Inferior parietal cortex (tissue), 1 donor: ENCODE data around the gene CLTCL1.
"Not testable (repeated sequence)": the region's sequence is repeated elsewhere in the genome, so short reads cannot be mapped to it uniquely, and the experiment has no call there.

Experiments
- DNase-seq: peaks from one replicate; pipeline ENCODE4 v3.0.0-alpha.2; 2016; ENCODE audit errors: extremely low spot score

CLTCL1 gene

GRCh38 chr22:19291580-19292457, at the start of gene CLTCL1:
TSS of gene CLTCL1 (minus strand) at chr22:19291719. CDS start at chr22:19291641, 78 bp downstream.
- peak; percentile 62 for DNase-seq

DNA sequence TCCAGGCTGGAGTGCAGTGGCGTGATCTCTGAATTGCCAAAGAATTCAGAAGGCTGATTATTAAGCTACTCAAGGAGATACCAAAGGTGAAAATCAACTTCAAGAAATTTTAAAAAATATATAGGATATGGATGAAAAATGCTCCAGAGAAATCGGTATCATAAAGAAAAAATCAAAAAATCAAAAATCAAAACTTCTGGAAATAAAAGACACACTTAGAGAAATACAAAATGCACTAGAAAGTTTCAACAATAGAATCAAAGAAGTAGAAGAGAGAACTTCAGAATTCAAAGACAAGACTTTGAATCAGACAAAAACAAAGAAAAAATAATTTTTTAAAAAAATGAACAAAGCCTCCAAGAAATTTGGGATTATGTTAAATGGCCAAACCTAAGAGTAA, 45.6 kb upstream of the CLTCL1 start:
- DNase-seq = no peak

DNA sequence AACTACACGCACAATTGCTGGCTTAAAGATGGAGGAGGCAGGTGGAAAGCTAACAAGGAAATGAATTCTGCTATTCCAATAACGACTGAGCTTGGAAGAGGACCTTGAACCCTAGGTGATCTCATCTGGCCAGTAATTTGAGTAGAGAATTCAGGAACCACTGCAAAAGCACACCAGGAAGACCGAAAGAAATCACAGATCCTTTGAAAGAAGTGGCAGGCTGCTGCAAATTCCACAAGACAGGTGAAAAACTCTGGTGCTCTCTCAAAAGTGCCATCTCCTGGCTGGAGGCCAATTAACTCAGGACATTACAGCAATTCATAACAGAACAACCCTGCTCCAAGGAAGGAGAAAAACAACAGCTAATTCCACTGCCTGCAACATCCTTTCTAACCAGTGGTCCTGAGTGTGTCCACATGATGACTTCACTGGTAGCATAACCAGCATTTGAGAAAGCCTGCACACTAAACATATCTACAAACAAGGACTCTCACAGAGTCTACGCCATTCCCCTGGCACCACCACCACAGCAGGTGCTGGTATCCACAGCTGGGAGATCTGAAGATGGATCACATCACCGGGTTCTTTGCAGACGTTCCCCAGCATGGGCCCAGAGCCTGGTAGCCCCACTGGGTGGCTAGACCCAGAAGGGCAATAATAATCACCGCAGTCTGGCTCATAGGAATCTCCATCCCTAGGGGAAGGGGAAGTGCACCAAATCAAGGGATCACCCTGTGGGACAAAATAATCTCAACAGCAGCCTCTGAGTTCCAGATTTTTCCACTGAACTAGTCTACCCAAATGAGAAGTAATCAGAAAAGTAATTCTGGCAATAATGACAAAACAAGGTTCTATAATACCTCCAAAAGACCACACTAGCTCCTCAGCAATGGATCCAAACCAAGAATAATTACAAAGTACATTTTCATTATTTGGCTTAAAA, 44.9 kb upstream of the CLTCL1 start:
- no peak for DNase-seq

DNA sequence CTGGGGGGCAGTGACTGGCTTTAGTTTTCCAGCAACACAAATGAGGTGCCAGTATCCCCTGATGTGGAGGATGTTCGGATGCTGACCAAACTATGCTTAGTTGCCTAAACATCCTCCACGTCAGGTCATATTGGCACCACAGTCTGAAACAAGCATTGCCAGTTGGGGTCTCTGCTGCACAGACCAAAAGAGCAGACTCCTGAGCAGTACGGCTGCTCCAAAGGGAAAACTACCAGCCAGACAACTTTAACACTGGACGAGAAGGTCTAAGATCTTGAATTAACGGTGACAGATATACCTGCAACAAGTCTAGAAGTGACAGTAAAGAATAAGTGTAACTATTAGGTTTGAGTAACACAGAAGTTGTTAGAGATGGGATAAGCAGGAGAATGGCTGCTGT, 40.5 kb upstream of the CLTCL1 start:
- DNase-seq = no peak

DNA sequence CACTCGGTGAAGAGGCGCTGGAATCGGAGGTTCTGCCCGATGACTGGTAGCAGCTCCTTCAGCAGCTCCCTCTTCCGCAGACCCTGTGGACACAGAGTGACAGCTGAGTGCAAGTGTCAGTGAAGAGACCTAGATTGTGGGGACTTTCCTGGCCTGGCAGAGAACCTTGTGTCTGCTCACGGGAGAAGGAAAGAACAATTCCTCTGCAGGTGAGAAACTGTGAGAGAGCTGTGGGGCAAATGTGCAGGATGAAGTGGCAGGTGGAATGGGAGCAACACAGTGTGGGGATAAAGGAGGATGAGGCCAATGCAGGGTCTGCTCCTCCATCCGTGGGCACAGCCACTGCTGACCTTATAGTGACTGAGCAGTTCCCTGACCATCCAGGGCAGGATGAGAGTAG, 40.0 kb upstream of the CLTCL1 start:
- DNase-seq = no peak

- no peak for DNase-seq
Observed at GRCh38 chr22:19330865-19331418, 39.4 kb upstream of the CLTCL1 start.

DNA sequence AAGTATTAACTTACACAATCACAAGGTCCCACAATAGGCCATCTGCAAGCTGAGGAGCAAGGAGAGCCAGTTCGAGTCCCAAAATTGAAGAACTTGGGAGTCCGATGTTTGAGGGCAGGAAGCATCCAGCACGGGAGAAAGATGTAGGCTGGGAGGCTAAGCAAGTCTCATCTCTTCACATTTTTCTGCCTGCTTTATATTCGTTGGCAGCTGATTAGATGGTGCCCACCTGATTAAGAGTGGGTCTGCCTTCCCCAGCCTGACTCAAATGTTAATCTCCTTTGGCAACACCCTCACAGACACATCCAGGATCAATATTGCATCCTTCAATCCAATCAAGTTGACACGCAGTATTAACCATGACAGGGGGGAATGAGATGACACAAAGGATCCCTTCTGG, 38.7 kb upstream of the CLTCL1 start:
- not testable (repeated sequence) for DNase-seq

DNA sequence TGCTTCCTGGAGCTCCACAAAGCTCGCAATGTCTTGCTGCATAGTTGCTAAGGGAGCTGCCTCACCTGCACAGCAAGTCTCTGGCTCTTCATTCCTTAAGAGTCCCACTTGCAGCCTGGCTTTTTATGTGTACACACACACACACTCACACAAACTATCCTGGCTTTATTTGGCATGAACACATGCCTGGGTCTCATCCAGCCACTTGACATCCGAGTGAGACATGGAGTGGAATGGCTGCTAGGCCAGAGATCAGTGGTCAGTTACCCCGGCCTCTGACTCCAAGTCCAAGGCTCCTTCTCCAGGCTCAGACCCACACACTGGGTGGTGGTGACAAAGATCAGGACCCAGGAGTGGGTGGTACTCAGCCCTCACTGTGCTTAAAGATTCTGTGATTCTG, 37.9 kb upstream of the CLTCL1 start:
- DNase-seq = no peak

- no peak for DNase-seq
Observed at GRCh38 chr22:19325296-19325948, 33.9 kb upstream of the CLTCL1 start.

DNA sequence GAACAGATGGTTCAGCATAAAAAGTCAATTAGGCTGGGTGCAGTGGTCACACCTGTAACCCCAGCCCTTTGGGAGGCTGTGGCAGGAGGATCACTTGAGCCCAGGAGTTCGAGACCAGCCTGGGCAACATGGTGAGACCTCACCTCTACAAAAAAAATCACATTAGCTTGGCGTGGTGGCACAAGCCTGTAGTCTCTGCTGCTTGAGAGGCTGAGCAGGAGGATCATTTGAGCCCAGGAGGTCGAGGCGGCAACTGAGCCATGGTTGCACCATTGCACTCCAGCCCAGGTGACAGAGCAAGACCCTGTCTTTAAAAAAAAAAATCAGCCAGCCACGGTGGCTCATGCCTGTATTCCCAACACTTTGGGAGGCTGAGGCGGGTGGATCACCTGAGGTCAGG, 31.9 kb upstream of the CLTCL1 start:
- not testable (repeated sequence) for DNase-seq

DNA sequence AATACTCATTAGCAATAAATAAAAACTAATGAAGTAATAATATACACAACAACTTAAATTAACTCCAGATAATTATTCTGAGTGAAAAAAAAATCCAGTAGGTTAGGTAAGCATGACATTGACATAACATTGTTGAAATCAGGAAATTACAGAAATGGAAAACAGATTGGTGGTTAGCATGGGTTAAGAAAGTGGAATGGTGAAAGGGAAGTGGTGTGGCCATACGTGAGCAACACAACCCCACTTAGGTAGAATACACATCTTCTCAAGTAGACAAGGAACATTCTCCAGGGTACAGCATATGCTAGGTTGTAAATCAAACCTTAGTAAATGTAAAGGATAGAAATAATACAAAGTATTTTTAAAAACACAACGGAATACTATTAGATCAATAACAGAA, 30.2 kb upstream of the CLTCL1 start:
- DNase-seq = no peak

DNA sequence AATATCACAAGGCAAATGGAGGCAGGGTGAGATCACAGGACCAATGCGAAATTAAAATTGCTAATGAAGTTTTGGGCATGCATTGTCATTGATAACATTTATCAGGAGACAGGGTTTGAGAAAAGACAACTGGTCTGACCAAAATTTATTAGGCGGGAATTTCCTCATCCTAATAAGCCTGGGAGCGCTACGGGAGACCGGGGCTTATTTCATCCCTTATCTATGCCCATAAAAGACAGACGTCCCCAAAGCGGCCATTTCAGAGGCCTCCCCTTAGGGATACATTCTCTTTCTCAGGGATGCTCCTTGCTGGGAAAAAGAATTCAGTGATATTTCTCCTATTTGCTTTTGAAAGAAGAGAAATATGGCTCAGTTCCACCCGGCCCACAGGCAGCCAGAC, 28.6 kb upstream of the CLTCL1 start:
- not testable (repeated sequence) for DNase-seq

DNA sequence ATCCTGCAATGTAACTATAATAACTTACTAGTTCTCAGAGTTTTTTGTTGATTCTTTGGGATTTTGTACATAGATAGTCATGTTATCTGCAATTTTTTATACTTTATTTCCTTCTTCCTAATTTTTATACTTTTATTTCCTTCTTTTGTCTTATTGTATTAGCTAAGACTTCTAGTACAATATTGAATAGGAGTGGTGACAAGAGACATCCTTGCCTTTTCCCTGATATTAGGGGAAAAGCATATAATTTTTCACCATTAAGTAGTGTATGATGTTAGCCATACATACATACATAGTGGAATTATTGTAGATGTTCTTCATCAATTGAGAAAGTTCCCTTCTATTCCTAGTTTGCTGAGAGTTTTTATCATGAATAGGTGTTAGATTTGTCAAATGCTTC, 27.8 kb upstream of the CLTCL1 start:
- no peak for DNase-seq

DNA sequence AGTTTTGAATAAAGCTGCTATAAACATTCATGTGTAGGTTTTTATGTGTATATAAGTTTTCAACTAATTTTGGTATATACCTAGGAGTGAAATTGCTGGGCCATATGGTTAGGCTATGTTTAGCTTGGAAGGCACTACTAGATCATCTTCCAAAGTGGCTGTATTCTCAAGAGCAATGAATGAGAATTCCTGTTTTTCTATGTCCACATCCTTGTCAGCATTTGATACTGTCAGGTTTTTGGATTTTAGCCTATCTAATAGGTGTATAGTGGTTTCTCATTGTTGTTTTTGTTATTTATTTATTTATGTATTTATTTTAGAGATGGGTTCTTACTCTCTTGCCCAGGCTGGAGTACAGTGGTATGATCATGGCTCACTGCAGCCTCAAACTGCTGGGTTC, 26.3 kb upstream of the CLTCL1 start:
- DNase-seq = no peak

GRCh38 chr22:19307872-19308271, 16.4 kb upstream of the CLTCL1 start:
- no peak for DNase-seq

DNA sequence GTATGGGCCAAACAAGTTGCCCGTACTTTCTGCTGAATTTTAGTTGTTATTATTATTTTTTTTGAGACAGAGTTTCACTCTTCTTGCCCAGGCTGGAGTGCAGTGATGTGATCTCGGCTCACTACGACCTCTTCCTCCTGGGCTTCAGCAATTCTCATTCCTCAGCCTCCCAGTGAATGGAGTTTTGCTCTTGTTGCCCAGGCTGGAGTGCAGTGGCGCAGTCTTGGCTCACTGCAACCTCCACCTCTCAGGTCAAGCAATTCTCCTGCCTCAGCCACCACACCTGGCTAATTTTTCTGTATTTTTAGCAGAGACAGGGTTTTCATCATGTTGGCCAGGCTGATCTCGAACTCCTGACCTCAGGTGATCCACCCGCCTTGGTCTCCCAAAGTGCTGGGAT, 15.0 kb upstream of the CLTCL1 start:
- not testable (repeated sequence) for DNase-seq

- DNase-seq = no peak
Observed at GRCh38 chr22:19304547-19304946, 13.0 kb upstream of the CLTCL1 start.

DNA sequence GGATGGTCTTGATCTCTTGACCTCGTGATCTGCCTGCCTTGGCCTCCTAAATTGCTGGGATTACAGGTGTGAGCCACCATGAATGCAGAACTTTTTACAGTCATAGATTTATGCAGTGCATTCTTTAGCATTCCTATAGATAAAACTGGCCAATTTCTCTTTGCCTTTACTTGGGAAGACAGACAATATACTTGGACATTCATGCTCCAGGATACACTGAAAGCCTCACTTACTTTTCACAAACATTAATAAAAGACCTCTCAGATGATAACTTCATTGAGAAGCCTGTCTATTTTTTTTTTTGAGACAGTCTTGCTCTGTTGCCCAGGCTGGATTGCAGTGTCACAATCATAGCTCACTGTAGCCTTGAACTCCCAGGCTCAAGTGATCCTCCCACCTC, 12.3 kb upstream of the CLTCL1 start:
- DNase-seq = no peak

- no peak for DNase-seq
Observed at GRCh38 chr22:19295733-19296132, 4.2 kb upstream of the CLTCL1 start.

DNA sequence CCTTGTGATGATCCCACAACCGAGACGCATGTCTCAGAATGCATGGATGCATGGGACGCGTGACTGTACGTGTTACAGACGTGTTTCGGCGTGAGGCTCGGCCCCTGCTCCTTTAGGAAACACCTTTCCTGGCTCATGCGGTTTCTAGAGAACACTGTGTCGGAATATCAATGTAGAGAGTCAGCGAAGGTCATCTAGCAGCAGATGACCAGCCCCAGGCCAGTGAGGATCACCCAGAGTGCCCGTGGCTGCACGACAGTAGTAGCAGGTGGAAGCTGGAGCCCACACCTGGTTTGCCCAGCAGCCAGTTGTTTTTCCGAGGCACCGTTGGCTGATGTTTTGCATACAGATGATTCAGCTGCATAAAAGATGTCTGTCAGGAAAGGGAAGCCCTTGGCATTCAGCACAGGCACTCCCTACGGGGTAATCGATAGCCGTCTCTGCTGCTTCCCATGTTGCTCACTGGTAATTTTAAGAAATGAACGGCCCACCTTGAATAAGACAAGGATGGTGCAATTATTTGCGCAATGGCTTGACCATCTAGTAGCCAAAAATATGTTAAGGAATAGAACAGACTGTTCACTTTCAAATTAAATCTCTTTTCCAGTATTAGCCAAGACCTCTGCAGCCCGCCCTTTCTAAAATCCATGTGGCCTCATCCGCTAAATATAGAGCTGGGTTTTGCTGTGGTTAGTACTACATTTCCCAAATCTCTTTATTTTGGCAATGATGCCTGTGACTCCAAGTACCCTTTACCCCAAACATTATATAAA, 1.1 kb upstream of the CLTCL1 start:
- no peak for DNase-seq

DNA sequence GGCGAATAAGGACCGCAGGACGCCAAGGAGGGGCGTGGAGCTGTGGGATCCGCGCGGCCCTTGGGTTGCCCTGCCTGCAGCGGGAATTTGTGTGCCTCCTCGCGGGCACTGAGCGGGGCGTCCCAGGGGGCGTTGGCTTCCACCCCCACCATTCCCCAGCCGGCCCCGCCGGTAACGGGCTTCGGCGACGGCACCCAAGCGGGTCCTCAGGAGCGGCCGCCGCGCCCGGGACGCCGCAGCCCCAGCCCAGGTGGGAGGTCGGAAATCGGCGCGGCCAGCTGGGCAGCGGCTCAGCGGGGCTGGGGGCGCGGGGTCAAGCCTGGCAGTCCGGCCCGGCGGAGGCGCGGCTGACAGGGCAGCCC, 320 bp downstream of the CLTCL1 start:
- DNase-seq = no peak
